ENCODE data around the gene DAB2IP. TPM values are rescaled to one million over a fixed set of nuclear protein-coding genes. Genes with fewer than 3 reads are reported as not detected.

The DAB2IP gene
- total and polyA plus RNA-seq, 2 experiments from 2014 or later = 8.9 to 42.8 TPM

DNA sequence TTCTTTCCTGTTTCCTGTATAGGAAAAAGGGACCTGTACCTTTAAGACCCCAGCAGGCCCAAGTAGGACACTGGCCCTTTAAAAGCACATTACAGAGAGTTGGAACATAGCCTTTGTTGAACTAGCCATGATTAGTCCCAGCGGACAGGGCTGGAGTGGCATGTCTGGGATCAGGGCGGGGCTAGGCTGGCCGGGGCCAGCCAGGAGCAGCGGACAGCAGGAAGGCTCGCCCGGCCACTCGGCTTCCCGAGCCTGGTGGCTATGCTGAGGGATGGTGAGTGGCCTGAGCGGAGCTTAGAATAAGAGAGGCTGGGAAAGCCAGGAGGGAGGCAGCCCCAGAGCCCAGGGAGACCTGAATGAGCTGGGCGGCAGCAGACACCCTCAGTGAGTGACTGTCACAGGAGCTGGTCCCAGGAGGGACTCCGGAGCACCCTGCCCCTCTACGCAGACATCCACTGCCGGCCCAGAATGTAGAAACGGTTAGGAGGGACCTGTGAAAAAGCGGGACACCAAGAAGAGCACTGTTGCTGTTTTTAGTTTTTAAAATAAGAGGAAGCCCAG is 92.1 kb downstream of the DAB2IP start:
- no peaks in the 10 kb centered on the region for H3K9me3 Mint-ChIP-seq
- H3K4me3 Mint-ChIP-seq = no peak overlapping the region
- Histone ChIP-seq H2AFZ (no peak overlapping the region), H3K36me3 (ENCODE audit: insufficient read depth) (no peaks in the 10 kb centered on the region), H3K27ac (ENCODE audit: low read depth) (peak overlapping the region; percentile 84), H4K20me1 (replicated peaks; ENCODE audit: insufficient read depth) (peaks cover 13% of the 10 kb centered on the region), H3K4me2 (no peak overlapping the region), H3K4me3 (no peak overlapping the region), H3F3A (replicated peaks; ENCODE audit: low read depth) (peaks cover 10% of the 10 kb centered on the region), H3K4me1 (ENCODE audit: insufficient read depth) (peaks cover 38% of the 10 kb centered on the region), H3K27me3 (ENCODE audit: insufficient read depth) (no peaks in the 10 kb centered on the region), H3K9me2 (ENCODE audit: insufficient read depth) (no peaks in the 10 kb centered on the region), H3K79me2 (replicated peaks; ENCODE audit: insufficient read depth) (peaks cover 76% of the 10 kb centered on the region)
- peaks cover 53% of the 10 kb centered on the region for H3K4me1 Mint-ChIP-seq
- ATAC-seq (peak; percentile 73), DNase-seq (ENCODE audit: low spot score) (peak; percentile 74)
- H3K27ac Mint-ChIP-seq = no peak overlapping the region
- TF ChIP-seq STAT1 (IDR thresholded peaks at IDR 0.05; ENCODE audit: unreplicated experiment) (no peak), ZNF331 (CRISPR knock-in tag; IDR thresholded peaks at IDR 0.05; ENCODE audit: low read depth) (no peak), ETS1 (IDR thresholded peaks at IDR 0.05) (no peak), CTCF (conservative IDR thresholded peaks at IDR 0.05; ENCODE audit: low read depth in 2 of 2) (no peak), JUNB (IDR thresholded peaks at IDR 0.05; ENCODE audit: unreplicated experiment) (no peak), CREB1 (CRISPR knock-in tag; IDR thresholded peaks at IDR 0.05; ENCODE audit: low read depth) (no peak), NANOG (IDR thresholded peaks at IDR 0.05; ENCODE audit: borderline replicate concordance) (no peak), POLR2AphosphoS5 (IDR thresholded peaks at IDR 0.05; ENCODE audit: low read depth) (no peak), EZH2phosphoT487 (IDR thresholded peaks at IDR 0.05; ENCODE audit: unreplicated experiment) (no peak), EZH2 (IDR thresholded peaks at IDR 0.05; ENCODE audit: low read depth, unreplicated experiment) (no peak), ZNF114 (CRISPR knock-in tag; IDR thresholded peaks at IDR 0.05) (no peak)
- TF ChIP-seq, protein P1, sequence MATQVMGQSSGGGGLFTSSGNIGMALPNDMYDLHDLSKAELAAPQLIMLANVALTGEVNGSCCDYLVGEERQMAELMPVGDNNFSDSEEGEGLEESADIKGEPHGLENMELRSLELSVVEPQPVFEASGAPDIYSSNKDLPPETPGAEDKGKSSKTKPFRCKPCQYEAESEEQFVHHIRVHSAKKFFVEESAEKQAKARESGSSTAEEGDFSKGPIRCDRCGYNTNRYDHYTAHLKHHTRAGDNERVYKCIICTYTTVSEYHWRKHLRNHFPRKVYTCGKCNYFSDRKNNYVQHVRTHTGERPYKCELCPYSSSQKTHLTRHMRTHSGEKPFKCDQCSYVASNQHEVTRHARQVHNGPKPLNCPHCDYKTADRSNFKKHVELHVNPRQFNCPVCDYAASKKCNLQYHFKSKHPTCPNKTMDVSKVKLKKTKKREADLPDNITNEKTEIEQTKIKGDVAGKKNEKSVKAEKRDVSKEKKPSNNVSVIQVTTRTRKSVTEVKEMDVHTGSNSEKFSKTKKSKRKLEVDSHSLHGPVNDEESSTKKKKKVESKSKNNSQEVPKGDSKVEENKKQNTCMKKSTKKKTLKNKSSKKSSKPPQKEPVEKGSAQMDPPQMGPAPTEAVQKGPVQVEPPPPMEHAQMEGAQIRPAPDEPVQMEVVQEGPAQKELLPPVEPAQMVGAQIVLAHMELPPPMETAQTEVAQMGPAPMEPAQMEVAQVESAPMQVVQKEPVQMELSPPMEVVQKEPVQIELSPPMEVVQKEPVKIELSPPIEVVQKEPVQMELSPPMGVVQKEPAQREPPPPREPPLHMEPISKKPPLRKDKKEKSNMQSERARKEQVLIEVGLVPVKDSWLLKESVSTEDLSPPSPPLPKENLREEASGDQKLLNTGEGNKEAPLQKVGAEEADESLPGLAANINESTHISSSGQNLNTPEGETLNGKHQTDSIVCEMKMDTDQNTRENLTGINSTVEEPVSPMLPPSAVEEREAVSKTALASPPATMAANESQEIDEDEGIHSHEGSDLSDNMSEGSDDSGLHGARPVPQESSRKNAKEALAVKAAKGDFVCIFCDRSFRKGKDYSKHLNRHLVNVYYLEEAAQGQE (IDR thresholded peaks at IDR 0.05; ENCODE audit: unreplicated experiment) = no peak
- TF ChIP-seq, protein P2, sequence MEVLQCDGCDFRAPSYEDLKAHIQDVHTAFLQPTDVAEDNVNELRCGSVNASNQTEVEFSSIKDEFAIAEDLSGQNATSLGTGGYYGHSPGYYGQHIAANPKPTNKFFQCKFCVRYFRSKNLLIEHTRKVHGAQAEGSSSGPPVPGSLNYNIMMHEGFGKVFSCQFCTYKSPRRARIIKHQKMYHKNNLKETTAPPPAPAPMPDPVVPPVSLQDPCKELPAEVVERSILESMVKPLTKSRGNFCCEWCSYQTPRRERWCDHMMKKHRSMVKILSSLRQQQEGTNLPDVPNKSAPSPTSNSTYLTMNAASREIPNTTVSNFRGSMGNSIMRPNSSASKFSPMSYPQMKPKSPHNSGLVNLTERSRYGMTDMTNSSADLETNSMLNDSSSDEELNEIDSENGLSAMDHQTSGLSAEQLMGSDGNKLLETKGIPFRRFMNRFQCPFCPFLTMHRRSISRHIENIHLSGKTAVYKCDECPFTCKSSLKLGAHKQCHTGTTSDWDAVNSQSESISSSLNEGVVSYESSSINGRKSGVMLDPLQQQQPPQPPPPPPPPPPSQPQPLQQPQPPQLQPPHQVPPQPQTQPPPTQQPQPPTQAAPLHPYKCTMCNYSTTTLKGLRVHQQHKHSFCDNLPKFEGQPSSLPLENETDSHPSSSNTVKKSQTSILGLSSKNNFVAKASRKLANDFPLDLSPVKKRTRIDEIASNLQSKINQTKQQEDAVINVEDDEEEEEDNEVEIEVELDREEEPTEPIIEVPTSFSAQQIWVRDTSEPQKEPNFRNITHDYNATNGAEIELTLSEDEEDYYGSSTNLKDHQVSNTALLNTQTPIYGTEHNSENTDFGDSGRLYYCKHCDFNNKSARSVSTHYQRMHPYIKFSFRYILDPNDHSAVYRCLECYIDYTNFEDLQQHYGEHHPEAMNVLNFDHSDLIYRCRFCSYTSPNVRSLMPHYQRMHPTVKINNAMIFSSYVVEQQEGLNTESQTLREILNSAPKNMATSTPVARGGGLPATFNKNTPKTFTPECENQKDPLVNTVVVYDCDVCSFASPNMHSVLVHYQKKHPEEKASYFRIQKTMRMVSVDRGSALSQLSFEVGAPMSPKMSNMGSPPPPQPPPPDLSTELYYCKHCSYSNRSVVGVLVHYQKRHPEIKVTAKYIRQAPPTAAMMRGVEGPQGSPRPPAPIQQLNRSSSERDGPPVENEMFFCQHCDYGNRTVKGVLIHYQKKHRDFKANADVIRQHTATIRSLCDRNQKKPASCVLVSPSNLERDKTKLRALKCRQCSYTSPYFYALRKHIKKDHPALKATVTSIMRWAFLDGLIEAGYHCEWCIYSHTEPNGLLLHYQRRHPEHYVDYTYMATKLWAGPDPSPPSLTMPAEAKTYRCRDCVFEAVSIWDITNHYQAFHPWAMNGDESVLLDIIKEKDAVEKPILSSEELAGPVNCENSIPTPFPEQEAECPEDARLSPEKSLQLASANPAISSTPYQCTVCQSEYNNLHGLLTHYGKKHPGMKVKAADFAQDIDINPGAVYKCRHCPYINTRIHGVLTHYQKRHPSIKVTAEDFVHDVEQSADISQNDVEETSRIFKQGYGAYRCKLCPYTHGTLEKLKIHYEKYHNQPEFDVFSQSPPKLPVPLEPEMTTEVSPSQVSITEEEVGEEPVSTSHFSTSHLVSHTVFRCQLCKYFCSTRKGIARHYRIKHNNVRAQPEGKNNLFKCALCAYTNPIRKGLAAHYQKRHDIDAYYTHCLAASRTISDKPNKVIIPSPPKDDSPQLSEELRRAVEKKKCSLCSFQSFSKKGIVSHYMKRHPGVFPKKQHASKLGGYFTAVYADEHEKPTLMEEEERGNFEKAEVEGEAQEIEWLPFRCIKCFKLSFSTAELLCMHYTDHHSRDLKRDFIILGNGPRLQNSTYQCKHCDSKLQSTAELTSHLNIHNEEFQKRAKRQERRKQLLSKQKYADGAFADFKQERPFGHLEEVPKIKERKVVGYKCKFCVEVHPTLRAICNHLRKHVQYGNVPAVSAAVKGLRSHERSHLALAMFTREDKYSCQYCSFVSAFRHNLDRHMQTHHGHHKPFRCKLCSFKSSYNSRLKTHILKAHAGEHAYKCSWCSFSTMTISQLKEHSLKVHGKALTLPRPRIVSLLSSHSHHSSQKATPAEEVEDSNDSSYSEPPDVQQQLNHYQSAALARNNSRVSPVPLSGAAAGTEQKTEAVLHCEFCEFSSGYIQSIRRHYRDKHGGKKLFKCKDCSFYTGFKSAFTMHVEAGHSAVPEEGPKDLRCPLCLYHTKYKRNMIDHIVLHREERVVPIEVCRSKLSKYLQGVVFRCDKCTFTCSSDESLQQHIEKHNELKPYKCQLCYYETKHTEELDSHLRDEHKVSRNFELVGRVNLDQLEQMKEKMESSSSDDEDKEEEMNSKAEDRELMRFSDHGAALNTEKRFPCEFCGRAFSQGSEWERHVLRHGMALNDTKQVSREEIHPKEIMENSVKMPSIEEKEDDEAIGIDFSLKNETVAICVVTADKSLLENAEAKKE (CRISPR knock-in tag; IDR thresholded peaks at IDR 0.05) = no peak
- H3K27me3 Mint-ChIP-seq (ENCODE audit: insufficient read depth, low read depth, poor library complexity) = peaks cover 11% of the 10 kb centered on the region
- H3K36me3 Mint-ChIP-seq (ENCODE audit: low read depth) = no peaks in the 10 kb centered on the region

All from GM23338 (cell line).